ENCODE data around the gene CDH11.

GRCh38 chr16:65106757-65107156 is 15.1 kb downstream of the CDH11 start:
- TF ChIP-seq CTCF (IDR thresholded peaks at IDR 0.05) (no peak), POLR2A (IDR thresholded peaks at IDR 0.05) (no peak)
